Activated T-helper 2 cell treated with anti-CD3 and anti-CD28 coated beads, Interferon-gamma antibody, Interleukin-2, Interleukin-4, amounts not matched to agents 10 μg/mL and 5 μg/mL and 100 μg/mL, durations not matched to agents 14 hours and 24 hours and 36 hours (primary cell): Measurements from ENCODE around the gene ALDH3B2. TPM values are rescaled to one million over a fixed set of nuclear protein-coding genes. Genes with fewer than 3 reads are reported as not detected.

ENCODE experiments used
- DNase-seq: peaks from one replicate; pipeline ENCODE4 v3.0.0; 2021; ENCODE audit warnings: low spot score
- H3K27ac Mint-ChIP-seq: one replicate; pipeline ENCODE4 v1.8.0; 2021; ENCODE audit warnings: mixed read lengths
- H3K27me3 Mint-ChIP-seq: one replicate; pipeline ENCODE4 v1.8.0; 2021; ENCODE audit warnings: low read depth, mixed read lengths
- H3K36me3 Mint-ChIP-seq: one replicate; pipeline ENCODE4 v1.8.0; 2021; ENCODE audit warnings: low read depth, mixed read lengths
- H3K4me1 Mint-ChIP-seq: one replicate; pipeline ENCODE4 v1.8.0; 2021; ENCODE audit warnings: low read depth, mixed read lengths
- H3K4me3 Mint-ChIP-seq: one replicate; pipeline ENCODE4 v1.8.0; 2021; ENCODE audit warnings: low read depth, mild to moderate bottlenecking, moderate library complexity, mixed read lengths
- H3K9me3 Mint-ChIP-seq: one replicate; pipeline ENCODE4 v1.8.0; 2021; ENCODE audit warnings: mixed read lengths
- intact Hi-C: fragments of 100-400 bp; cut with micrococcal nuclease; formaldehyde crosslinking; loops from one replicate; pipeline ENCODE4 v1.15.1; 2023
- total RNA-seq: library from RNA; stranded (reverse); gene quantifications from 2 replicates; pipeline ENCODE4 v1.2.3, GENCODE V29; 2022

The ALDH3B2 gene
- total RNA-seq, 1 donor from 2014 or later = not detected

DNA sequence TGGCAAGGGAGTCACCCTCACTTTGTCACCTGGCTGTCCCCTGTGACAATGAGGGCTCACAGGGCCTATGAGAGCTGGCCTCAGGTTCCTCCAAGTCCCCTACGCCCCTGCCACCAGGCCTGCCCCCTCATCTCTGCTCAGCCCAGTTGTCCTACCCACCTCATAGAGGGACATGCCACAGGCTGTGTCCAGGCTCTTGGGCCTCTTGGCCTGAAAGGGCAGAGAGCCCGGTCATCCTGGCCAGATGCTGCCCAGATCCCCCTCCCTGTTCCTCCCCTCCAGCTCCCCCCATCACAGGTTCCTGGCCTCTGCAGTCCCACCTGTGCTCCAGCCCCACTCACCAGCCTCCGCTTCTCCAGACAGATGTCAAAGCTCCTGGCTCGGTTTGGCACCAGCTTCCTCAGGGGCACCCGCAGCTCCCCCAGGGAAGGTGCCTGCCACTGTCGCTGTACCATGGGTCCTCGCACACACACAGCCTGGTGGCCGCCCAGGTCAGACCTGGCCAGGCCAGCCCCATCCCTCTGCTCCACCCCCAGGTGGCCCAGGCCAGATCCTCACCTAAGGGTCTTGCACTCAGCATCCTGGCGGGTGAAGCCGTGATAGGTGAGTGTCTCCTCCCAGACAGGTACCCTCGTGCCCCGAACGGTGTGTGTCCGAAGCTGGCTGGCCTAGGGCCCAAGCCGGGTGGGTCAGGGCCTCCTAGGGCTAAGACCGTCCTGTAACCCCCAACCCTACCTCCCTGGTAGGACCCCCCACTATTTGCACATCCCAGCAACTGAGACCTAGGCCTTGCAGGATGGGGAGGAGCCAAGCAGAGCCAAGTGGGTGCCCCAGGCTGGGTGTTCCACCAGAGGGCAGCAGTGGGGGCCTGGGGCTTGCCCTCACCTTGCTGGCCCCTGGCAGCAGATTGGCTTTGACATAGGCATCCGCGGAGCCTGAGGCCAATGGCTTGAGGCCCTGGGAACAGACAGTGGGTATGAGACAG is 59.4 kb downstream of the ALDH3B2 start:
- Mint-ChIP-seq H3K9me3 (no peaks in the 10 kb centered on the region), H3K27me3 (no peaks in the 10 kb centered on the region), H3K27ac (peak overlapping the region; percentile 98), H3K4me1 (peaks cover 22% of the 10 kb centered on the region), H3K36me3 (peaks cover 23% of the 10 kb centered on the region), H3K4me3 (peak overlapping the region; percentile 74)
- intact Hi-C loops = loop anchor here (1.0 to 10.0 kb wide), 2 partner anchors 14 to 130 kb away; partner anchors contain the start of genes AIP and NUDT8
- DNase-seq = peak; percentile 58

DNA sequence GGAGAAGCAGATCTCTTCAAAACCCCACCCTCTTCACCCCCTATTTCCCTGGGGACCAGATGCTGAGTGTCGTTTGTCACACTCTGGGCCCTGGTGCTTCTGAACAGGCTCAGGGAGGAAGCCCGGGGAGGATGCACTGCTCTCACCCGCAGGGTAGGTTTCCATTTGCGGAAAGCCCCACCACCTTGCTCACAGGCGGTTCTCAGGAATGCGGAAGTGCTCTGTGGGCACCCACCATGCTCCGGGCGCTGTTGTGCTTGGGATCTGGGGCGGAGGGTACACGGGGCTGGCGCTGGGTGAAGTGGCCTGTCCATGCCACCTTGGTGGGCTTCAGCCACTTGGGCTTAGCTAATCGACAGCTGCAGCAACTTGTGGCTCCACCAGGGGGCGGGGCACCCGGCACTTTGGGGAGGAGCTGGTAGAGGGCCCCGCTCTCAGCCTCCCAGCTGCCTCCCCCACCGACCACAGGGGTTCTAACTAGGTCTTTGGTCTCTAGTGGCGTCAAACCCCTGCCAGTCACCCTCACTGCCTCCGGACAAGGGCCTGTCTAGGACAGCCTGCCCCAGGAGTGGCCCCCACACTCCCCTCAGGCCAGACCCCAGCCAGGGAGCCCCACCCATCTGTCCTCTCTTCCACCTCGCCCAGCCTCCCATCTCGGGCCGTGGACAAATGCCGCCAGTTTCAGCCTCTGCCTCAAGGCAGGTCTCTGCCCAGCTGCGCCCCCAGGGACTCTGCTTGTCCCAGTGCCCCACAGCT is 60.3 kb downstream of the ALDH3B2 start:
- Mint-ChIP-seq H3K4me3 (peak overlapping the region; percentile 74), H3K36me3 (peaks cover 28% of the 10 kb centered on the region), H3K27ac (peak overlapping the region; percentile 98), H3K27me3 (no peaks in the 10 kb centered on the region), H3K4me1 (peaks cover 22% of the 10 kb centered on the region), H3K9me3 (no peaks in the 10 kb centered on the region)
- DNase-seq = peak; percentile 81
- intact Hi-C loops = loop anchor here (1.0 to 10.0 kb wide), 2 partner anchors 15 to 129 kb away; partner anchors contain the start of genes AIP and NUDT8

DNA sequence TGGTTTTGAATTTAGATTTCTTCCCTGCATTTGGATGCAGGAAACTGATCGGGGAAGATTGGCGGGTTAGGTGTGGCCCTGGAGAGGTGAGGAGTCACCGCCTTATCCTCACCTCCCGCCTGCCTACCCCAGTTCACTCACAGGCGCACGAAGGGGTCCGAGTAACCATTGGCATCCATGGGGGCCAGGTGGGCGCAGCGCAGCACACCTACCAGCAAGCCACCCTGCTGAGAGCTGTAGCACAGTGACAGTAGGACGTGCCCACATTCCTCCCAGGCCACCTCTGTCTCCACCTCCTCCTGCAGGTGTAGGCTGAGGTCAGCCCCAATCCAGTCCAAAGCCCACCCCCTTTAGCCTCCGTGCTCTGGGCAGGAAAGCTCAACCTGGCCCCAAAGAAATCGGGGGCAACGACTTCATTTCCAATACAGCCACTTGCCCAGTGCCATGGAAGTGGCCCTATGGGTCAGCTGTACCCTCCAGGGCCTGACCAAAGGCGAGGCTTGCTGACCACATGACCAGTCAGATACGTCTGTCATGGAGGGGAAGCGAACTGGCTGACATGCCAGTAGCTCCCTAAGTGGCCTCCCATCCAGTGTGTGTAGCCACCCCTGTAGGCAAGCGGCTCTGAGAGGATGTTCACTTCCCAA is 61.0 kb downstream of the ALDH3B2 start:
- intact Hi-C loops = loop anchor here (10.0 kb wide), 1 partner anchor 129 kb away; the partner anchor contains the start of gene AIP
- H3K36me3 Mint-ChIP-seq = peaks cover 34% of the 10 kb centered on the region
- no peak for DNase-seq
- H3K4me1 Mint-ChIP-seq = peaks cover 22% of the 10 kb centered on the region
- H3K27ac Mint-ChIP-seq = peak overlapping the region; percentile 98
- peak overlapping the region; percentile 74 for H3K4me3 Mint-ChIP-seq
- no peaks in the 10 kb centered on the region for H3K27me3 Mint-ChIP-seq
- no peaks in the 10 kb centered on the region for H3K9me3 Mint-ChIP-seq

DNA sequence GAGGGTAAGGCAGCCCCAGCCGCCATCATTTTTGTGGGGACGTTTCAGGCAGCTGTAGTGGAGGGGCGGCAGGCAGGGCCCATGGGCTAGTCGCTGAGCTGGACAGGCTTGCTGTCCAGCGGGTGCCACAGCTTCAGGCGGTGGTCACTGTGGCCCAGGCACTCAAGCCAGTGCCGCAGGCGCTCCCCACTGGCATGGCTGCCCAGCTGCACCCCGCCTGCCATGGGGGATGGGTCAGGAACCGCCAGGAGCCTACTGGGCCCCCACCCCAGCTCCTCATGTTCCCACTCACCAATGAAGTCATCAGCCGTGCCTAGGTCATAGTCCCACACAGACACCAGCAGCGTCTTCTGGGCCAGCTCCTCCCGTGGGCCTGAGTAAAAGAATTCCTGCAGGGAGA is 61.7 kb downstream of the ALDH3B2 start:
- Mint-ChIP-seq H3K36me3 (peaks cover 36% of the 10 kb centered on the region), H3K27ac (peak overlapping the region; percentile 98), H3K4me1 (peaks cover 22% of the 10 kb centered on the region), H3K4me3 (no peak overlapping the region), H3K9me3 (no peaks in the 10 kb centered on the region), H3K27me3 (no peaks in the 10 kb centered on the region)
- intact Hi-C loops = loop anchor here (10.0 kb wide), 1 partner anchor 128 kb away; the partner anchor contains the start of gene AIP
- no peak for DNase-seq

Other genes starting within 250 kb of the ALDH3B2 start
- gene RPS6KB2, start 246.1 kb downstream of the ALDH3B2 start, total RNA-seq = 67.6 and 70.2 TPM in 2 replicates
- gene PTPRCAP, start 236.9 kb downstream of the ALDH3B2 start, total RNA-seq = 89.8 and 94.4 TPM in 2 replicates
- 177 and 186 TPM in 2 replicates for gene CORO1B, start 231.1 kb downstream of the ALDH3B2 start, total RNA-seq
- gene GPR152, start 221.9 kb downstream of the ALDH3B2 start, total RNA-seq = not detected in 2 replicates
- 0.73 and 1.0 TPM in 2 replicates for gene CABP4, start 219.3 kb downstream of the ALDH3B2 start, total RNA-seq
- gene TMEM134, start 205.4 kb downstream of the ALDH3B2 start, total RNA-seq = 58.5 and 62.0 TPM in 2 replicates
- gene AIP, start 191.6 kb downstream of the ALDH3B2 start, total RNA-seq = 190 and 191 TPM in 2 replicates
- gene PITPNM1, start 169.3 kb downstream of the ALDH3B2 start, total RNA-seq = 118 and 120 TPM in 2 replicates
- 117 and 119 TPM in 2 replicates for gene CDK2AP2, start 166.5 kb downstream of the ALDH3B2 start, total RNA-seq
- not detected in 2 replicates for gene CABP2, start 151.2 kb downstream of the ALDH3B2 start, total RNA-seq
- 339 and 344 TPM in 2 replicates for gene GSTP1, start 90.8 kb downstream of the ALDH3B2 start, total RNA-seq
- gene NDUFV1, start 67.7 kb downstream of the ALDH3B2 start, total RNA-seq = 237 and 242 TPM in 2 replicates
- gene NUDT8, start 44.7 kb downstream of the ALDH3B2 start, total RNA-seq = 22.2 and 27.9 TPM in 2 replicates
- not detected in 2 replicates for gene TBX10, start 34.9 kb downstream of the ALDH3B2 start, total RNA-seq
- gene ACY3, start 23.9 kb downstream of the ALDH3B2 start, total RNA-seq = 0.14 TPM in 2 replicates